Measurements from ENCODE around the gene GJD2.

GRCh38 chr15:34733621-34734020 lies 21.2 kb downstream of the GJD2 start:
- TF ChIP-seq CTCF (IDR thresholded peaks at IDR 0.05), result no peak
- no peak for TF ChIP-seq POLR2AphosphoS5 (IDR thresholded peaks at IDR 0.05)
- TF ChIP-seq POLR2A (IDR thresholded peaks at IDR 0.05), result no peak

All from upper lobe of left lung (tissue), 4 donors.